ENCODE data around the gene GALNT1.

Gene GALNT1

GRCh38 chr18:35682281-35682867 lies 100.8 kb downstream of the GALNT1 start:
- no peaks in the 10 kb centered on the region for H3K9me3 ChIP-seq (ENCODE audit: low read length)
- peaks cover 4% of the 10 kb centered on the region for H3K36me3 ChIP-seq (ENCODE audit: insufficient read depth, low read length)
- no peaks in the 10 kb centered on the region for H3K4me1 ChIP-seq (ENCODE audit: insufficient read depth, low read length)
- H3K4me3 ChIP-seq (ENCODE audit: low read depth in 1 of 2, low read length in 2 of 2), result no peak overlapping the region
- no peak overlapping the region for H3K9ac ChIP-seq (ENCODE audit: low read length)
- H3K27ac ChIP-seq (ENCODE audit: low read depth, low read length), result no peak overlapping the region
- H3K27me3 ChIP-seq (ENCODE audit: control insufficient read depth in 1 of 2, insufficient read depth in 2 of 2, low read length in 2 of 2), result no peaks in the 10 kb centered on the region

- Histone ChIP-seq H3K27ac (ENCODE audit: low read depth, low read length) (no peak overlapping the region), H3K36me3 (ENCODE audit: insufficient read depth, low read length) (peaks cover 2% of the 10 kb centered on the region), H3K27me3 (ENCODE audit: control insufficient read depth in 1 of 2, insufficient read depth in 2 of 2, low read length in 2 of 2) (no peaks in the 10 kb centered on the region), H3K9ac (ENCODE audit: low read length) (no peak overlapping the region), H3K4me3 (ENCODE audit: low read depth in 1 of 2, low read length in 2 of 2) (no peak overlapping the region), H3K9me3 (ENCODE audit: low read length) (no peaks in the 10 kb centered on the region), H3K4me1 (ENCODE audit: insufficient read depth, low read length) (no peaks in the 10 kb centered on the region)
These were observed 101.5 kb downstream of the GALNT1 start for GRCh38 chr18:35683021-35683420.

DNA sequence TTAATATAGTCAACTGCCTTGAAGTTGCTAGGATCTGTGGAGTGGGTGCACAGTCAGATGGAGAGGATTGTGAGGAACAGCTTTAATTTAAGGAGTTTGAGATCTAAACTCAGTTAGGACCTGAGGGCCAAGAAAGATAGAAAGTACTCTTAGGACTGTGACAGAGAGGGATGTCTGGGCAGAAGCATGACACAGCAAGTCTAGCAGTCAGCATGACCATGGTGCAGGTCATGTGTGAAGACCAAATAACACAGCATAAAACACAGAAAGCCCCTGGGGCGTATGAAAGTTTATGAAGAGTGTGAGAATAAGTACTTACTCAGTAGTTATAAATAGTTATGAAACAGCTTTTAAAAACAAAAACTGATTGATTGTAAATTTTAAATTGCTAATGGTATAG lies 107.2 kb downstream of the GALNT1 start:
- Histone ChIP-seq H3K9ac (ENCODE audit: low read length) (no peak overlapping the region), H3K9me3 (ENCODE audit: low read length) (no peaks in the 10 kb centered on the region), H3K36me3 (ENCODE audit: insufficient read depth, low read length) (peaks cover 3% of the 10 kb centered on the region), H3K4me1 (ENCODE audit: insufficient read depth, low read length) (no peaks in the 10 kb centered on the region), H3K4me3 (ENCODE audit: low read depth in 1 of 2, low read length in 2 of 2) (no peak overlapping the region), H3K27ac (ENCODE audit: low read depth, low read length) (no peak overlapping the region), H3K27me3 (ENCODE audit: control insufficient read depth in 1 of 2, insufficient read depth in 2 of 2, low read length in 2 of 2) (no peaks in the 10 kb centered on the region)

DNA sequence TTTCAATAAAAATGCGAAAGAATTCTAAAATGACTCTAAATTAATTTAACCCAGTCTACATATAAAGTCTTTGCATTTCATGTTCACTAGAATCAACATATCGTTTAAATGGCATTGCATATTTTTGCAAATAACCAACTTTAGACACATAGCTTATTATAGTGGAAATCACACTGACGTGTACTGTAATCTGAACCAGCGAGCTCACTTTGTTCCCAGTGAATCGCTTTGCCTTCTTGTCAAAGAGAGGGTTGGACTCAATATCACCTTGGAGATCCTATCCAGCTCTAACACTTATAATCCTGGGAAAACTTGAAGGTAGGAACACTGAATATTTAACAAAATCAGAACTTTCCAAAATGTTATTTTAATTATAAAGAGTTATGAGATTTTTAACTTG lies 108.2 kb downstream of the GALNT1 start:
- no peaks in the 10 kb centered on the region for H3K27me3 ChIP-seq (ENCODE audit: control insufficient read depth in 1 of 2, insufficient read depth in 2 of 2, low read length in 2 of 2)
- no peaks in the 10 kb centered on the region for H3K4me1 ChIP-seq (ENCODE audit: insufficient read depth, low read length)
- no peak overlapping the region for H3K27ac ChIP-seq (ENCODE audit: low read depth, low read length)
- peaks cover 3% of the 10 kb centered on the region for H3K36me3 ChIP-seq (ENCODE audit: insufficient read depth, low read length)
- no peaks in the 10 kb centered on the region for H3K9me3 ChIP-seq (ENCODE audit: low read length)
- no peak overlapping the region for H3K4me3 ChIP-seq (ENCODE audit: low read depth in 1 of 2, low read length in 2 of 2)
- no peak overlapping the region for H3K9ac ChIP-seq (ENCODE audit: low read length)

GRCh38 chr18:35691625-35692024 lies 110.1 kb downstream of the GALNT1 start:
- peaks cover 3% of the 10 kb centered on the region for H3K36me3 ChIP-seq (ENCODE audit: insufficient read depth, low read length)
- no peaks in the 10 kb centered on the region for H3K4me1 ChIP-seq (ENCODE audit: insufficient read depth, low read length)
- H3K27me3 ChIP-seq (ENCODE audit: control insufficient read depth in 1 of 2, insufficient read depth in 2 of 2, low read length in 2 of 2), result no peaks in the 10 kb centered on the region
- no peak overlapping the region for H3K4me3 ChIP-seq (ENCODE audit: low read depth in 1 of 2, low read length in 2 of 2)
- H3K27ac ChIP-seq (ENCODE audit: low read depth, low read length), result no peak overlapping the region
- no peak overlapping the region for H3K9ac ChIP-seq (ENCODE audit: low read length)
- H3K9me3 ChIP-seq (ENCODE audit: low read length), result no peaks in the 10 kb centered on the region

GRCh38 chr18:35692866-35693265 lies 111.3 kb downstream of the GALNT1 start:
- Histone ChIP-seq H3K27me3 (ENCODE audit: control insufficient read depth in 1 of 2, insufficient read depth in 2 of 2, low read length in 2 of 2) (no peaks in the 10 kb centered on the region), H3K9ac (ENCODE audit: low read length) (no peak overlapping the region), H3K36me3 (ENCODE audit: insufficient read depth, low read length) (peaks cover 3% of the 10 kb centered on the region), H3K4me1 (ENCODE audit: insufficient read depth, low read length) (no peaks in the 10 kb centered on the region), H3K9me3 (ENCODE audit: low read length) (no peaks in the 10 kb centered on the region), H3K27ac (ENCODE audit: low read depth, low read length) (no peak overlapping the region), H3K4me3 (ENCODE audit: low read depth in 1 of 2, low read length in 2 of 2) (no peak overlapping the region)

DNA sequence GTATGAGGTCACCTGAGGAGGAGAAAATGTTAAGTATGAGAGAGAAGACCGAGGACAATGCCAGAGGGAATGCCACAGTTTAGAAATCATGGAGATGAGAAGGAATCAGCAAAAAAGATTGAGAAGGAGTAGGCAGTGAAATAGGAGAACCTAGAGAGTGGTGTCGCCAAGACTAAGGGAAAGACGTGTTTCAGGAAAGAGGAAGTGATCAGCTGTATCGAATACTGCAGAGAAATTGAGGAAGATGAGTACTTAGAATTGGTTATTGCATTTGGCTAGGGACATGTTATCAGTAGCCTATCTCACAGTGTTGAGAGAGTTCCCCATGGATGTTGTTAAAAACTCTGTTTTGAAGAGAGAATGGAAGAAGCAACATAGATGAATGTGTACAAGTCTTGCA lies 112.3 kb downstream of the GALNT1 start:
- H3K9me3 ChIP-seq (ENCODE audit: low read length), result no peaks in the 10 kb centered on the region
- H3K4me1 ChIP-seq (ENCODE audit: insufficient read depth, low read length), result no peaks in the 10 kb centered on the region
- H3K9ac ChIP-seq (ENCODE audit: low read length), result no peak overlapping the region
- H3K36me3 ChIP-seq (ENCODE audit: insufficient read depth, low read length), result no peaks in the 10 kb centered on the region
- no peak overlapping the region for H3K4me3 ChIP-seq (ENCODE audit: low read depth in 1 of 2, low read length in 2 of 2)
- H3K27ac ChIP-seq (ENCODE audit: low read depth, low read length), result no peak overlapping the region
- H3K27me3 ChIP-seq (ENCODE audit: control insufficient read depth in 1 of 2, insufficient read depth in 2 of 2, low read length in 2 of 2), result no peaks in the 10 kb centered on the region

- Histone ChIP-seq H3K9me3 (ENCODE audit: low read length) (no peaks in the 10 kb centered on the region), H3K27me3 (ENCODE audit: control insufficient read depth in 1 of 2, insufficient read depth in 2 of 2, low read length in 2 of 2) (no peaks in the 10 kb centered on the region), H3K27ac (ENCODE audit: low read depth, low read length) (no peak overlapping the region), H3K9ac (ENCODE audit: low read length) (no peak overlapping the region), H3K4me3 (ENCODE audit: low read depth in 1 of 2, low read length in 2 of 2) (no peak overlapping the region), H3K36me3 (ENCODE audit: insufficient read depth, low read length) (no peaks in the 10 kb centered on the region), H3K4me1 (ENCODE audit: insufficient read depth, low read length) (no peaks in the 10 kb centered on the region)
These were observed 113.3 kb downstream of the GALNT1 start for GRCh38 chr18:35694808-35695207.

GRCh38 chr18:35695384-35695783 lies 113.8 kb downstream of the GALNT1 start:
- H3K36me3 ChIP-seq (ENCODE audit: insufficient read depth, low read length), result no peaks in the 10 kb centered on the region
- H3K27ac ChIP-seq (ENCODE audit: low read depth, low read length), result no peak overlapping the region
- H3K4me1 ChIP-seq (ENCODE audit: insufficient read depth, low read length), result no peaks in the 10 kb centered on the region
- no peaks in the 10 kb centered on the region for H3K27me3 ChIP-seq (ENCODE audit: control insufficient read depth in 1 of 2, insufficient read depth in 2 of 2, low read length in 2 of 2)
- H3K9me3 ChIP-seq (ENCODE audit: low read length), result no peaks in the 10 kb centered on the region
- H3K4me3 ChIP-seq (ENCODE audit: low read depth in 1 of 2, low read length in 2 of 2), result no peak overlapping the region
- H3K9ac ChIP-seq (ENCODE audit: low read length), result no peak overlapping the region

DNA sequence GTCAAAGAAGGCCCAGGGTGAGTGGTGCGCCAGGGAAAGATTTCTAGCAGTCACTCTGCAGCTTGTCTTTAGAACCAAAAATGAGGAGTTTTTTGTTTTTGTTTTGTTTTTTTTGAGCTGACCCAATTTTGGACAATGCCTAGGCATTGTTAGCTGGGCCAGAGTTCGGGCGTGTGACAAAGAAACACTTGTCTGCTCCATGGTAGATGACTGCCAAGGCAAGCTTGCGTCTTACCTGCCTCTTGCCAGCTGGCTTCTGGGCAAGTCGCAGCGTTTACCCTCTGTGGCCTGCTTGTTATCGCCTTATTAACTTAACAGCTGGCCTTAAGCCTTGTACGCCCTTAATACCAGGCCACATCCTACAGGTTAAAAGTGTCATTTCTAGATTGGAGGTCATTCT lies 114.3 kb downstream of the GALNT1 start:
- Histone ChIP-seq H3K9me3 (ENCODE audit: low read length) (no peaks in the 10 kb centered on the region), H3K4me3 (ENCODE audit: low read depth in 1 of 2, low read length in 2 of 2) (no peak overlapping the region), H3K27me3 (ENCODE audit: control insufficient read depth in 1 of 2, insufficient read depth in 2 of 2, low read length in 2 of 2) (no peaks in the 10 kb centered on the region), H3K4me1 (ENCODE audit: insufficient read depth, low read length) (no peaks in the 10 kb centered on the region), H3K27ac (ENCODE audit: low read depth, low read length) (no peak overlapping the region), H3K9ac (ENCODE audit: low read length) (no peak overlapping the region), H3K36me3 (ENCODE audit: insufficient read depth, low read length) (no peaks in the 10 kb centered on the region)

GRCh38 chr18:35696307-35696706 lies 114.8 kb downstream of the GALNT1 start:
- Histone ChIP-seq H3K9ac (ENCODE audit: low read length) (no peak overlapping the region), H3K36me3 (ENCODE audit: insufficient read depth, low read length) (no peaks in the 10 kb centered on the region), H3K27ac (ENCODE audit: low read depth, low read length) (no peak overlapping the region), H3K4me3 (ENCODE audit: low read depth in 1 of 2, low read length in 2 of 2) (no peak overlapping the region), H3K4me1 (ENCODE audit: insufficient read depth, low read length) (no peaks in the 10 kb centered on the region), H3K9me3 (ENCODE audit: low read length) (no peaks in the 10 kb centered on the region), H3K27me3 (ENCODE audit: control insufficient read depth in 1 of 2, insufficient read depth in 2 of 2, low read length in 2 of 2) (no peaks in the 10 kb centered on the region)

GRCh38 chr18:35697869-35698268 lies 116.3 kb downstream of the GALNT1 start:
- Histone ChIP-seq H3K4me3 (ENCODE audit: low read depth in 1 of 2, low read length in 2 of 2) (no peak overlapping the region), H3K4me1 (ENCODE audit: insufficient read depth, low read length) (no peaks in the 10 kb centered on the region)

More at GRCh38 chr18:35697869-35698268, 116.3 kb downstream of the GALNT1 start:
- Histone ChIP-seq H3K27ac (ENCODE audit: low read depth, low read length) (no peak overlapping the region), H3K36me3 (ENCODE audit: insufficient read depth, low read length) (no peaks in the 10 kb centered on the region), H3K9ac (ENCODE audit: low read length) (no peak overlapping the region), H3K27me3 (ENCODE audit: control insufficient read depth in 1 of 2, insufficient read depth in 2 of 2, low read length in 2 of 2) (no peaks in the 10 kb centered on the region), H3K9me3 (ENCODE audit: low read length) (no peaks in the 10 kb centered on the region)

Measured in muscle layer of colon (tissue), 2 donors.